HG03135 (cell line): Measurements from ENCODE around the gene LRP2.

Experiments used
- ATAC-seq: cut with Tn5 transposase; IDR thresholded peaks from one replicate; pipeline ENCODE4 v1.9.1; 2021; ENCODE audit warnings: mild to moderate bottlenecking, moderate library complexity; ENCODE audit not compliant: unreplicated experiment

Gene LRP2

DNA sequence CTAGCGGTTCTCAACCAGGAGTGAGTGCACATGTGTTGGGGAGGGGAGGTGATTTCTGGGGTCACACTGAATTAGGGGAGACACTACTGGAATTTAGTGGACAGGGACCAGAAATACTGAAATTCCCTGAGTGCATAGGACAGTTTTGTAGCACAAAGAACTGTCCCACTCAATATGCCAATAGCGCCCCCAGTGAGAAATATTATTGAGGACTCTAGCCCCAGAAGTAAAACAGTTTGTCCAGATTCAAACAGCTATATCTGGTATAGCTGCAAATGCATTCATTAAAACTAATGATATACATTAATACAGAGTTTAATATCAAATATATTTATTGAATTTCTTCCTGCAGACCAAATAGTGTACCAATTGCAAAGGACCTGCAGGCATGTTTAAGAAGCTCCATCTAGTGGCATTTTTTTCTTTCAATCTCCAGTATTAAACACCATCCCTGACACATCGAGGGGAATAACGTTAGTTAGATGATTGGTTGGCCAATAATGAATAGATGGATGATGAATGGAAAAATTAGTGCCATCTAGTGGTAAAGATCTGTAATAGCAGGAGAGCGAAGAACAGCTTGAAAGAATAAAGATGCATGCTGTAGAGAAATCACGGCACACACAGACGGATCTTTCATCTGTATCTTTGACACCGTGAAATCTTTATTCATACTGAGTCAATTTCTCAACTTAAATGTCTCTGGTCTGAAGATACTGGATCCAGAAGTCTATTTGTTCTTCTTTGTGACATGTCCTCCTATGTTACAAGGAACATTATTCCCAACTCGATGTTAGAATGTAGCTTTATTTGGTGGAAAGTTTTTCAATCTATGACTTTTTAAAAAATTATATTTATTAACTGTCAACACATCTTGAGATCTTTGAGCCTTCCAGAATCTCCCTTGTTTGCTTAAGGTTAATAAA lies 230.5 kb downstream of the LRP2 start:
- peak; percentile 80 for ATAC-seq

DNA sequence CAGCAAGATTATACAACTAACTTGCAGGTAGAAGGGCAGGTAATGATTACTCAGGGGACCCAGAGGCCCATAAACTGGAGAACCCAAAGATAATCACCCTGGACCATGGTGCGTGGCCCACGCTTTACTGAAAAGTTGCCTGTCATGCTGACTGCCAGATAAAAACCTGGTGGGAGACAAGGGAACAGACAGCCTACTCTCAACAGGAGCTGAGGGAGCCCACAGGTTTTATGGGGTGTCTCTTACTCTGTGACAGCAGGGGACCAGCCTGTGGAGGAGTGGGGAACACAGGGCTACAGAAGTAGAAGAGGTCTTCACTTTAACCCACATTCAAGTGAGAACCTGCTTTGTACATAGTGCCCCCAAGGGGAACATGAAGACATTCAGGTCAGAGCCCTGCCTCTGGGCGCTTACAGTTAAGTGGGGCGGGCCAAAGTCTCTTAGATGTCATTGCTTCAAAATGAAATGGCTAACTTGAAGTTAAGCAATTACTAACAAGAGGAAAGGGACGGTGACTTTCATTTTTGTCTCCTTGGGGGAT lies 232.6 kb downstream of the LRP2 start:
- ATAC-seq = no peak

DNA sequence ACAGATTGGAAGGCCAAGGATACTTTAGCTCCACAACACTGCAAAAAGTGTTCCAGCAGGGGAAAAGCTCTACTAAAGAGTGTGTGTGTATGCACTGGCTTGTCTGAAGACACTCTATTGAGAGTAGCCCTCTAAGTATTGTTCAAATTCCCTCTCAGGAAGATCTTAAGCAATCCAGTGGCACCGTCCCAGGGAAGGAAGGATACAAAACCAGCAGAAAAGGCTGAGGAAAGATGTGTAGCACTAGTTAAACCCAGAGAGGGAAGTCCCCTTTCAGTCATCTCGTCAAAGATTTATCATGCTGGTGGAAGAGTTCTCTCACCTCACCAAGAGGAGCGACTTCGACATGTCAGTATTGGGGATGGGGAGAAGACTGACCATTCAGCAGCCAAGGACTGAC lies 242.5 kb downstream of the LRP2 start:
- no peak for ATAC-seq

DNA sequence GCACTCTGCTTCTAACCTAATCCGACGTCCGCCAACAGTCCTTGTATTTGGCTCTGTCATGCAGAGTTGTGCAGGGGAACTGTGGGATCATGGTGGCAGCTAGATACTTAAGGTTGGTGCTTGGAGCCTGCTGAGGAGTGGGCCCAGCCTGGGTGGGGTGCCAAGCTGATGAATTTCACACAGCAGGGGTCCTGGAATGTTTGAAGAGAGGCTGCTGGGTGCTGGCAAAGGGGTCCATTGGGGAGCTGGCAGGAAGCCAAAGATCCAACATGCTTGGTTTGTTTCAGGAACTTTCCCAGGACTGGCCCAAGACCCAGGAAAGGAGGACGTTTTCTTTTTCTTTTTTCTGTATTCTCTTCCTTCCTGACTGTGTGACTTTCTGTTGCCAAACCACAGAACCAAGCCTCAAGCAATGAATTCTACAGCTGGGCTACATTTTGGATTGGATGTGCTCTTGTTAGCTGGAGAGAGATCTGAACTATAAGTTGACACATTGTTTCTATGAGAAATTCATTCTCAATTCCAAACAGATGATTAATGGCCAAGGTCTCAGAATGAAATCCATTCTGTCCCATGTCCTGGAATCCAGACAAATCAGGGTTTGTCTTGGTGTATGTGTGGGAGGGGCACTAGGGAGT lies 243.1 kb downstream of the LRP2 start:
- no peak for ATAC-seq

DNA sequence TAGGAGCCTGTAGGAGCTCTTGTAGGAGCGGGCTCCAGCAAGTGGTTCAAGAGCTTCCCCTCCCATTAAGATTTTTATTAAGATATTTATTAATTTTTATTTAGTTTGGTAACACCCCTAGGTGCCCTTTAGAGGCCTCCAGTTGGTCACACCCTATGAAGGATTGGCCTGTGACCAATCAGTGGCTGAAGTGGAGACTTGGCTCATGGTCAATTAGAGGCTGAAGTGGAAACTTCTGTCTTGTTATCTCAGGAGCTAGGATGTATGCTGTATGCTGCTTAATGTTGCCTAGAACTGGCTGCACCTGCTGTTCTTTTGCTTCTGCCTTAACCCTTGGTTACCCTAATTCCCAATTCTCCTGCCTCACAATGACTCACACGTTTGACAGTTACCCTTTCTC lies 244.3 kb downstream of the LRP2 start:
- no peak for ATAC-seq

DNA sequence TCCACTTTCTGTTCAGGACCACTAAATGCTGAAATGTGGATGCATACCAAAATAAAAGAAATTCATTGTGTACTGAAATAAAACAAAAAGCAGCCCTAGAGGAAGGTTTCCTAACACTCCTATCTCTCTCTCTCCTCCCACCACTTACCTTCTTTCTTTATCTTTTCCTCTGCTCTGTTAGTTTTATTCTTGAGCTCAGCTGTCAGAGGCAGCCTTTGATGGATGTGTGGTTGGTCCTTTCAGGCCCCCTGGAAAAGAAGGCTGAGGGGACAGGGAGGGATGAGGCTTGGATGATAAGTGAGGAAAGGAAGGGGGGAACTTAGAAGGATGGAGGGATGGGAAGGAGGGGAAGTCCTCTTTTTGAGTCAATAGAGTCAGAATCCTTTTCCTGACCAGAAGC lies 245.3 kb downstream of the LRP2 start:
- ATAC-seq = no peak

DNA sequence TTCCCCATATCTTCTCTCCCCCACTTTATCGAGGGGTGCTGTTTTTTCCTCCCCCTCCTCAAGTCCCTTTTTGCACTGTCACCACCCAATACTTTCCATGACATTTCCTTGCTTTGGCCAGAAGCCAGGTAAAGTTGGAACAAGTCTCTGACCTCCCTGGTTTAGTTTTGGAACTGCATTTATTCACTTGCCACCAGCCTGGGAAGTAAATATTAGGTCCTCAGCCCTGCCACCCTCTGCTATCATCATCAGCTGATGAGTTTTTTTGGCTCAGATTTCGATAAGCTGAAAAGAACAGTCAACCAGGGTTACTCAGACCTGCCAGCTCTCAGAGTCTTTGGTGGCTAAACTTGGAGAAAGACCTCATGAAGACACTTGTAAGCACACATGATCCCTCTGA lies 246.0 kb downstream of the LRP2 start:
- ATAC-seq = no peak

DNA sequence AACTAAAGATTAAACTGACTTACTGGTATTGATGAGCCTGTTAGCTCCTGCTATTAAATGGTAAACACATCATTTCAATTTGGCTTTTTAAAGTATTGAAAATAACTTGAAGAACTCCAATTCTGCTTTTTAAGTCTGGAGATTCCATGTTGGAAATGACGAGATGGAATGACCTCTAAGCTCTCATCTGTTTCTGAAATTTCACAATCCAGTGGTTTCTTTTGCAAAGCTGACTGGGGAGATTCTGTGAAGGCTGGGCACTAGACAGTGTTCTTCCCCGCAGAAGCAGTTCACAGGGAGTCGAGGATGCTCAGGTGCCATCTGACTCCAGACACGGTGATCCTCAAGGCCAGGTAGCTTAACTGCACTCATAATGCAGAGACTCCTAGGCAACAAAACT lies 248.3 kb downstream of the LRP2 start:
- ATAC-seq = no peak

DNA sequence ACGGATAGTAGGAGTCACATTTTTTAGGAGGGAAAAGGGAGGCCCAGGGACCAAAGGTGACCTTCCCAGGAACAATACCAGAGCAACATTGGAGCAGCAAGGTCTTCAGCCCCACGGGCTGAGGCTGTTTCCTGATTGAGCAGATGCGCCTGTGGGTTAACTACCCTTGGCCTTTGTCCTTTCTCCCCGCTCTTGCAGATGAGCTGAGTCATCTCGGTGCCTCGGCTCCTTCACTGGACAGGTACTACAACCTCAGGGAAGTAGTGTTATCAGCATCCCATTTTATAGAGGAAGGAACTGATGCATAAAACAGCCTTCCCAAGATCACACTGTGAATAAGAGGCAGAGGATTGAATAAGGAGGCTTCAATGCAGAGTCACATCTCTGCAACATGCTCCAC lies 249.5 kb downstream of the LRP2 start:
- ATAC-seq = no peak

DNA sequence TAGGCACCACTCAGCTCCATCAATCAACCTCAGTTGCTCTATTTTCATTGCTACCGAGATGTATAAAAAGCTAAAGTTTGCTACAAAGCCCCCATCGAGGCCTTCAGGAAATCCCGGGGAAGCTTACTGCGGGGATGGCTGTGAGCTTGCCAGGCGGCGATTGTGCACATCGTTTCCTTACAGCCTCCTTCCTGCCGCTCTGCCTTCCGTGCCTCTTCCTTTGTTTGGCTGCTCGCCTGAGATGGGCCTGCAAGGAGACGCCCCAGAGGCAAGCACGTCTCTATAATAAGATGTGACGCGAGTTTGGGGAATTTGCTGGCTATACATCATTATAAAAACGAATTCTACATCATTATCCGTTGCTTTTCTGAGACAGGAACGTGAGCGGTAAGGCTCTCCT lies 251.4 kb downstream of the LRP2 start:
- no peak for ATAC-seq

DNA sequence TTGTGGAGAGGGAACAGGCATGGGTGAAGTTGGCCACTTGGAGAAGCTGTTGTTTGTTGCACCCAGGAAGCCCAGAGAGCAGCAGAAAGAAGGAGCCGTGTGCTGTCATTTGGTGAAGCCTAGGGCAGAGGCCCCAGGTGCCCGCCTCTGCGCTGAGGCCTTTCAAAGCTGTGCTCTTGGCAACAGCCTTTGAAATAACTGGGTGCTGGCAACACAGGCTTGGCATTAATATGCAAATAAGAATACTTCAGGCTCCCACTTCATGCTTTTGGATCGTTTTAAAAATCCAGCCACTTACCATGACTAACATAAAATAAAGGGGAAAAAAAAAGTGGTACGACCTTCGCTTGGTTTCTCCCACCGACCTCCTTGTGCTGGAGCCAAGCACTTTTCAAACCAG lies 251.9 kb downstream of the LRP2 start:
- ATAC-seq = no peak

DNA sequence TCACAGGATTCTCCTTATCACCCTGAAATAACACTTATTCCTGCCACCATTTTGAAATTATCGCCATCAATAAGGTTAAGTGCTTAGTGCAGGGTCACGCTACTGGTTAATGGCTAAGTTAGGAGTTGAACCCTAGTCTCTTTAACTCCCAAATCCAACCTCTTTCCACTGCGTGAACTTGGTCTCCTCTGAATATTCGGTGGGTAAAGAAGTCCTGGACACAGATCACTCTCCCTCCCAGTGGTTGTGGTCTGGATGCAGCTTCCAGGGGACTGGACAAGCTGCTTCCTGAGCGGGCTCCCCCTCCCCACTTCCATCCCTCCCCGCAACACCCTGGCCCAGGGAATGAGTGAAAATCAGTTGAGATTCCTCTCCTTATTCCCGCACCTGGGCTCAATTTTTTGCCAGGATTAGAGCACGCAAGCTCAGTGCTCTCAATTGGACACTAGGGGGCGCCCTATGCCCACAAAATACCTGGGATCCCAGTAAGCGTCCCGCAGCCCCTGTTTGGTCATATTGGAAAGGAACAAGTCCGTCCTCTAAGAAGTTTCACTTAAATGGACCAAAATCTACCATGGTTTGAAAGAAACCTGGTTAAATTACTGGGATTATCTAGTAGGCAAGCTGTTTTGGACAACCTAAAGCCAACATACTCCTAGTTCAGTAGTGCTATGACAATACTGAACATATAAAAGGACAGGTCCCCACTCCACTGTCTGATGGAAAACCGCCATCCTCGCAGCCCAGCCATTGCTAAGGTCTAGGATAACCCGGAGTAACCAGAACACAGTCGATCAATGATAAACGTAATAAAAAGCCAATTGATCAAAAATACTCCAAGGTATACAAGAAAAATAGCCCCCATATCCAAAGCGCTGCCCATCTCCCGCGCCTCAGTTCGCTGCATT lies 252.6 kb downstream of the LRP2 start:
- peak; percentile 48 for ATAC-seq

DNA sequence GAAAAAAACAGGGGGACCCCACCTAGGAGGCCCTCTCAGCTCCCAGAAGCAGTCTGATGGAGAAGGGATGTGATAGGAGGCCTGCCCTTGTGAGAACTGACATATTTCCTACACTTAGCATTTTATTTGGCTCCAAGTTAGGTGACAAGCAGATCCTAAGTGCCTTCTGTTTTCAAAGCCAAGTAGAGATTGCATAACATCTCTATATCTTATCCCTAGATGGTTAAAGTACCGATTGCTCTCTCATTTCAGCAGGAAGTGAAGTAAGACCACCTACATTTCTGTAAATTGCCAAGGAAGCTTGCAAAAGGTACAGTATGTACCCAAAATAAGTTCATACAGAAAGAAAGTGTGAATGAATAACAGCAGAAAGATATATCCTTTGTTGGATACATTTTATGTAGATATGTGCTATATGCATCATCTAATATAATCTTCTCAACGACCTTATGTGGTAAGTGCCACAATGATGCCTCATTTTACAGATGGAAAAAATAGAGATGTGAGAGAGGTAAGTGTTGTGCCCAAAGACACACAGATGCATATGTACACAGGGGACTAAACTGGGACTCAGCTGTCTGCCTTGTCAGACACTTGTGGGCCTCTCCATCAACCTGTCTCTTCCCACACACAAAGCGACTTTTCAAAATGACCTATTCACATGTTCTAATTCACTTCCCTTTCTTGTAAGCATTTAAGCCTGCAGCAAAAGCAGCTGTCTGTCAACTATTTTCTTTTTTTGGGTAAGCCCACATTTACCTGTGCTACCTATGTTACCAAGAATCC lies 254.0 kb downstream of the LRP2 start:
- no peak for ATAC-seq

DNA sequence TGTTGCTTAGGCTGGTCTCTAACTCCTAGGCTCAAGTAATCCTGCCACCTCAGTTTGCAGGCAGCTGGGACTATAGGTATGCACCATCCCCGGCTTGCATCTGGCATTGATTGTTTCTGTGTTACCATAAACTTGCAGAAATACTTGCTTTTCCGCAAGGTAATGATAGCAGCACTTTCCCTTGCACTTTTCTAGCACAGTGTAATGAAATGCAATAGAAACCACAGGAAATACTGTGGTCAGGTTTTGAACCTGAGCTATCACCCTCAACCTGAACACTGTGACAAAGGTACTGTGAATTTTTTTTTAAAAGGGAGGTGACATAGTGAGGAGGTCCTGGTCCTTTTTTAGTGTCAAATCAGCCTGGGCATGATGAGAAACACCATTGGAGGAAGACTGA lies 254.7 kb downstream of the LRP2 start:
- peak; percentile 87 for ATAC-seq

DNA sequence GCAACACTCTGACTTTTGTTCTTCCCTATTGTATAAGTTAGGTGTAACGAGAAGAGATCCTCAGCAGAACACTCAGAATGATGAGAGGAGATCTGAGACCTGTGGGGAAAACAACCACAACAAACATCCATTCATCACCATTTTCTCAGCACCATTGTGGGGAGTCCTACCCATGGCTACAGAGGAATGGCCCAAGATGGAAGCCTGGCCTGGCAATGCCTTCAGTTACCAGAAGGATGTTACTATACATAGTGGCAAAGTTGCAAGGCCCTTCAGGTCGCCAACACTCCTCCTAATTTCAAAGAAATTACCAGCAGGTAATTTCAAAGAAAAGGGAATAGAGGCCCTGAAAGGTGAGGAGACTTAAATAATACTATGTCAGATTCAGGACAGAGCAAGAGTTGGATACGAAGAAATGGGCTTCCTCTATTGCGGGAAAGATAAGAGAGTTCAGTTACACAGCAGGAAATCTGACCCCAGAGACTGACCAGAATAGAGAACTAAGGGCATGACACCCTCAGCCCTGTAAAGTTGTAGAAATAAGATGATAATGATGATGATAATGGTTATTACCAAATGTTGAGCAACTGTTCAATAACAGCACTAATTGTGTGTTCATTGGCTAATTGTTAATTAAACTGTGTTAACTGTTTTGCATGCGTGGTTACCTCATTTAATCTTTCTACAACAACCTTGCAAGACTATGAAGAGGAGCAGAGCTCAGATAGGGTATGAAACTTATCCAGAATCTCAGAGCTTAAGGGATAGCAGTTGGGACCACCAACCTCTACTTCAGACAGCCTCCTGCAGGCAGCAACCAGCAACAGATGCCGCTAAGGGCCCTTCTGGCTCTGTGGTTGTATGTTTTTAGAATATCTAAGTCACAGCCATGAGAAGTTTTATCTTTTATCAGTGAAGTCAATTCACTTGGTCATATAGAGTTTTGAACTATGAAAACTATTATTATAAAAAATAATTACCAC lies 255.5 kb downstream of the LRP2 start:
- ATAC-seq = no peak

DNA sequence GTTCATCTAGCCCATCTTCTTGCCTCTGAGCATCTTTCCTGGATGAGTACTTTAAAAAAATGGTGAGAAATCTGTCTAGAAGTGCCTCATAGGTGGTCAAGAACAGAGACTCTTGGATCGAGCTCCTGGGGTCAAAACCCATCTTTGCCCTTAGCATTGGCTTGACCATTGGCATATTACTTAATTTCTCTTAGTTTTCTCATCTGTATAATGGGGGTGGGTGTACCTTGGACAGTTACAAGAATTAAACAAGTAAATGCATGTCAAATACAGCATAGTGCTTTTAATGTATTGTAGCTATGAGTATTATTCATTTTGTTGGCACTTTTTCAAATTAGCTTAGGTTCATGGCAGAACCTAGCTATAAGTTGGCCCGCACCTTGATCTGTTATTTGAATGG lies 256.2 kb downstream of the LRP2 start:
- ATAC-seq = no peak

DNA sequence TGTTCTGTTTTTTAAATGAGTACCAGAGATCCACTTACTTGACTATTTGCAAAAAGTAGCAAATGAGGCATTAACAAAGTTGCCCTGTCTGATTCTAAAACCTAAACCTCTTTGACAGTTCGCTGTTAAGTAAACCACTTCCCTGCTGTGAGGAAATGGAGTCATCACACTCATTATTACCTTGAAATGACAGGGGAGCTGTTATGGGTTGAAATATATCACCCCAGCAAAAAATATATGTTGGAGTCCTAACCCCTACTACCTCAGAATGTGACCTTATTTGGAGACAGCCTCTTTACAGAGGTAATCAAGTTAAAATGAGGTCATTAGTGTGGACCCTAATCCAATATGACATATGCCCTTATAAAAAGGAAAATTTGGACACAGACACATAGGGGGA lies 256.9 kb downstream of the LRP2 start:
- ATAC-seq = no peak

DNA sequence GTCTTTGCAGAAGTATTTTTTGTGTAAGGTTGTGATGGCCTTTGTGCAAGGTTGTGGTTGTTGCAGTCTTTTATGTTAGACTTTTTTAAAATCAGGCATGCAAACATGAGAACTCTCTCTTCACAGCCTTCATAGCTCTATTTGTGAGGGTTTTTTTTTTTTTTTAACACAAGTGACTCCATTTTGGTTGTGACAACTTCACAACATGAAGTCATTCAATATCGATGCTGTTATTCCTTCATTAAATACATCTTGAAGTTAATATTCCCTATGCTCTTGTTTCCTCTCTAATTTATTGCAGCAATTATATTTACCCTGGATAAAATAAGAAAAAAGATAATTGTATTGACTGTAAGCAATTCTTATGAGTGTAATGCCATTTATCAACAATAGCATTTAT lies 257.5 kb downstream of the LRP2 start:
- no peak for ATAC-seq

DNA sequence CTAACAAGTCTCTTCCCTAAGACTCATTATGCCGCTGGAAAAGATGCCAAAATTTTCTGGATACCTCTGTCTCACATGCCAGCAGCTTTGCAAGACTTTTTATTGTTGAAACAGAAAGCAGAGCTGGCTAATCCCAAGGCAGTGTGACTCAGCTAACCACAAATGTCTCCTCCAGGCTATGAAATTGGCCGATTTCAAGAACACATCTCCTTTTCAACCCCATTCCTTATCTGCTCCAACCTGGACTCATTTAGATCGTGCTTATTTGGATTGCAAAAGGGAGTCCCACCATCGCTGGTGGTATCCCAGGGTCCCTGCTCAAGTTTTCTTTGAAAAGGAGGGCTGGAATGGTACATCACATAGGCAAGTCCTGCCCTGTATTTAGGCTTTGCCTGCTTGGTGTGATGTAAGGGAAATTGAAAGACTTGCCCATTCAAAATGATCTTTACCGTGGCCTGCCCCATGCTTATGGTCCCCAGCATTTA lies 266.7 kb downstream of the LRP2 start:
- ATAC-seq = no peak
